ENCODE results near the gene MYH6. TPM values are rescaled to one million over a fixed set of nuclear protein-coding genes. Genes with fewer than 3 reads are reported as not detected.
A peak's percentile ranks its signal among the peaks of the same experiment; 100 is the strongest.

MYH6 gene
- total and polyA plus RNA-seq, 2 of the 13 experiments (the other 11 are each of a cell fraction or from before 2014, with no cell fraction given), result 0.01 TPM; not detected in 1

DNA sequence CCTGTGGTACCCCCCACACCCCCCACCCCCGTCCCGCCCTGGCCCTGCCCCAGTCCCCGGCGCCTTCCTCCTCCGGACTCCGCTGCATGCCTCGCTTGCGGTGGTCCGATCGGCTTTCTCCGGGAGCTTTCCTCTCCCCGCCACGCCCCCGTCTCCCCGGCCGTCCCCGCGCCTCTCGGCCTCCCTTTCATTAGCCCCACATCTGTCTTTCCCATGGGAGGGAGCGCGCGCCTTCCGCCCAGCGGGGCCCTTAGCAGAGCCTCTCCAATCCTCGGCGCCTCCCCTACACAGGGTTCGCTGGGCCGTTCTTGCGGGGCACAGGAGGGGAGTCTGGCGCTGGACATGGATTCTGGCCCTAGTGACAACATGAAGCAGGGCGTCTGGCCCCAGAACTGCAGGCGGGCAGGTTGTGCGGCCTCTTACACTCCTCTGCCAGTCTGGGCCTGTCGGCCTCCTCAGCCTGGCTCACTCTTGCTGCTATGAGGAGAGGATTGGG lies 41.6 kb downstream of the MYH6 start:
- ChIA-PET POLR2A (no interaction called here), CTCF (ENCODE audit: low intra/inter-chr PET ratio, low total read pairs) (no interaction called here)
- H3K9me3 ChIP-seq (ENCODE audit: low read length), result no peaks in the 10 kb centered on the region
- DNase-seq (ENCODE audit: low spot score), result no peak
- no peak overlapping the region for H3K4me3 ChIP-seq (replicated peaks in 1 of 3; ENCODE audit: insufficient read depth in 1 of 3, low read depth in 2 of 3, low read length in 3 of 3)
- in situ Hi-C loops (cut with HindIII; ENCODE audit: extremely low pct_ligation_motif_present, low pct_unique_long_range_greater_than_20kb) (no loop called here), intact Hi-C loops (cut with micrococcal nuclease; ENCODE audit: unreplicated experiment) (no loop called here)
- no peak for FAIRE-seq
- peaks cover 38 to 94% of the 10 kb centered on the region in 2 experiments for H3K27me3 ChIP-seq (ENCODE audit: control insufficient read depth in 1 of 2, insufficient read depth in 2 of 2, low read length in 2 of 2)
- peak; percentile 5 for ATAC-seq
- H3K4me1 ChIP-seq (ENCODE audit: insufficient read depth, low read length), result no peaks in the 10 kb centered on the region
- H3K4me2 ChIP-seq (ENCODE audit: low read depth, low read length), result no peak overlapping the region
- no peak overlapping the region for H3K9ac ChIP-seq (ENCODE audit: insufficient read depth, low read depth, low read length)
- WGBS (ENCODE audit: low lambda C conversion rate), result 32% methylated on average over 34 of the region's 34 CpGs
- TF ChIP-seq ZNF543 (CRISPR knock-in tag; IDR thresholded peaks at IDR 0.05) (no peak), KLF6 (CRISPR knock-in tag; IDR thresholded peaks at IDR 0.05) (no peak), GZF1 (CRISPR knock-in tag; IDR thresholded peaks at IDR 0.05) (no peak), SUZ12 (IDR thresholded peaks at IDR 0.05; ENCODE audit: low read depth, low read length) (no peak), ZNF670 (CRISPR knock-in tag; IDR thresholded peaks at IDR 0.05; ENCODE audit: borderline replicate concordance) (no peak), FLYWCH1 (CRISPR knock-in tag; IDR thresholded peaks at IDR 0.05) (no peak)
- no peak overlapping the region for H2AFZ ChIP-seq (ENCODE audit: low read length)
- no TSS peak for BruUV-seq (replicated peaks)
- no peaks in the 10 kb centered on the region for H3K36me3 ChIP-seq (replicated peaks in 1 of 2; ENCODE audit: control insufficient read depth in 1 of 2, insufficient read depth in 2 of 2, low read length in 2 of 2)
- H3K27ac ChIP-seq (ENCODE audit: extremely low read length, insufficient read depth, low read length), result no peak overlapping the region
- no peaks in the 10 kb centered on the region for H4K20me1 ChIP-seq (ENCODE audit: insufficient read depth, low read length)
- no peaks in the 10 kb centered on the region for H3K79me2 ChIP-seq (ENCODE audit: insufficient read depth, low read length)

DNA sequence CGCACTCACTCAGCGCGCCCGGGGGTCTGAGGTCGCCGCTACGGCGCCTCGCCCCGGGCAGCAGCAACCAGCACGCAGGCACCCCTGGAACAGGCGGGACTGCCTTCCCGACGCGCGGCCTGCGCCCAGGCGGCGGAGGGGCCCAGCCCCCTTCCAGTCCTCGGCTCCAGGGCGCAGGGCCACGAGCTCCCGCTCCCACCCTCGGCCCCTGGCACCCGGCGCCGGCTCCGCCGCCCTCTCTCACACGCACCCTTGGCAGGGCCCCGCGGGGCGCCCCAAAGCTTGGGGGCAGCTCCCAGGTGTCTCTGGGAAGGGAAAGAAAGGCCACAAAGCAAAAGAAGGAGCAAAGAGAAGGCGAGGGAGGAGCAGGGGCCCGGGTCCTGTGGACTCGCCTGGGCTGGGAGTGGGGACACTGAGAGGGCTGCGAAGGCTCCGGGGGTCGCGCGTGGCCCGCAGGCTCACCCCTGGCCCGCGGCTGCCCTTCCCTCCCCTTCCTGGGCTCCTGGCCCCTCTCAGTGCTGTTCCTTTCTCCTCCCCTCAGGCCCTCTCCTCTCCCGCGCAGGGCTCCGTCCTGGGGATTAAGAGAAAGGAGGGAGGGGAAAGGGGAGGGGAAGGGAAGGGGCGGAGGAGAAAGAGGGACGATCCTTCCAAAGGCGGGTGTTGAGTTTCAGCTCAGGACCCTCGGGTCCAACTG lies 42.2 kb downstream of the MYH6 start:
- DNase-seq (ENCODE audit: low spot score) (no peak), FAIRE-seq (no peak), ATAC-seq (peak; percentile 14)
- POLR2A ChIA-PET, result no interaction called here
- H3K9ac ChIP-seq (ENCODE audit: insufficient read depth, low read depth, low read length), result no peak overlapping the region
- CTCF ChIA-PET (ENCODE audit: low intra/inter-chr PET ratio, low total read pairs), result no interaction called here
- WGBS (ENCODE audit: low lambda C conversion rate), result 9% methylated on average over 48 of the region's 51 CpGs
- TF ChIP-seq EZH2 (conservative IDR thresholded peaks at IDR 0.05; ENCODE audit: low read depth, low read length), result peak; percentile 94
- no peak for TF ChIP-seq ZNF468 (CRISPR knock-in tag; IDR thresholded peaks at IDR 0.05)
- TF ChIP-seq MTF2 (CRISPR knock-in tag; IDR thresholded peaks at IDR 0.05; ENCODE audit: borderline replicate concordance), result peak; percentile 82; the same call in 1 of the 2 replicates
- H3K27me3 ChIP-seq (ENCODE audit: control insufficient read depth in 1 of 2, insufficient read depth in 2 of 2, low read length in 2 of 2), result peaks cover 41 to 94% of the 10 kb centered on the region in 2 experiments
- in situ Hi-C loops (cut with HindIII; ENCODE audit: extremely low pct_ligation_motif_present, low pct_unique_long_range_greater_than_20kb), result no loop called here
- no peaks in the 10 kb centered on the region for H3K79me2 ChIP-seq (ENCODE audit: insufficient read depth, low read length)
- H4K20me1 ChIP-seq (ENCODE audit: insufficient read depth, low read length), result no peaks in the 10 kb centered on the region
- H3K4me1 ChIP-seq (ENCODE audit: insufficient read depth, low read length), result peaks cover 3% of the 10 kb centered on the region; the same call in 1 of the 2 replicates
- no peaks in the 10 kb centered on the region for H3K36me3 ChIP-seq (replicated peaks in 1 of 2; ENCODE audit: control insufficient read depth in 1 of 2, insufficient read depth in 2 of 2, low read length in 2 of 2)
- BruUV-seq (replicated peaks), result no TSS peak
- intact Hi-C loops (cut with micrococcal nuclease; ENCODE audit: unreplicated experiment), result no loop called here
- H3K4me2 ChIP-seq (ENCODE audit: low read depth, low read length), result no peak overlapping the region
- no peak overlapping the region for H3K4me3 ChIP-seq (replicated peaks in 1 of 3; ENCODE audit: insufficient read depth in 1 of 3, low read depth in 2 of 3, low read length in 3 of 3)
- H3K27ac ChIP-seq (ENCODE audit: extremely low read length, insufficient read depth, low read length), result no peak overlapping the region
- H3K9me3 ChIP-seq (ENCODE audit: low read length), result no peaks in the 10 kb centered on the region
- H2AFZ ChIP-seq (ENCODE audit: low read length), result no peak overlapping the region
